ENCODE results near the gene TOX2. TPM values are rescaled to one million over a fixed set of nuclear protein-coding genes. Genes with fewer than 3 reads are reported as not detected.

TOX2 gene
- total RNA-seq, 1 donor, result 5.2 TPM

GRCh38 chr20:43895235-43895634, 19.4 kb upstream of the TOX2 start:
- TF ChIP-seq, protein P1, sequence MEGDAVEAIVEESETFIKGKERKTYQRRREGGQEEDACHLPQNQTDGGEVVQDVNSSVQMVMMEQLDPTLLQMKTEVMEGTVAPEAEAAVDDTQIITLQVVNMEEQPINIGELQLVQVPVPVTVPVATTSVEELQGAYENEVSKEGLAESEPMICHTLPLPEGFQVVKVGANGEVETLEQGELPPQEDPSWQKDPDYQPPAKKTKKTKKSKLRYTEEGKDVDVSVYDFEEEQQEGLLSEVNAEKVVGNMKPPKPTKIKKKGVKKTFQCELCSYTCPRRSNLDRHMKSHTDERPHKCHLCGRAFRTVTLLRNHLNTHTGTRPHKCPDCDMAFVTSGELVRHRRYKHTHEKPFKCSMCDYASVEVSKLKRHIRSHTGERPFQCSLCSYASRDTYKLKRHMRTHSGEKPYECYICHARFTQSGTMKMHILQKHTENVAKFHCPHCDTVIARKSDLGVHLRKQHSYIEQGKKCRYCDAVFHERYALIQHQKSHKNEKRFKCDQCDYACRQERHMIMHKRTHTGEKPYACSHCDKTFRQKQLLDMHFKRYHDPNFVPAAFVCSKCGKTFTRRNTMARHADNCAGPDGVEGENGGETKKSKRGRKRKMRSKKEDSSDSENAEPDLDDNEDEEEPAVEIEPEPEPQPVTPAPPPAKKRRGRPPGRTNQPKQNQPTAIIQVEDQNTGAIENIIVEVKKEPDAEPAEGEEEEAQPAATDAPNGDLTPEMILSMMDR (IDR thresholded peaks at IDR 0.05; ENCODE audit: insufficient read depth, low read length), result no peak
- peak; percentile 94 for DNase-seq (ENCODE audit: low read depth)
- no peak overlapping the region for H3K4me3 ChIP-seq (ENCODE audit: low read depth, low read length)

GRCh38 chr20:43899274-43900120, 15.2 kb upstream of the TOX2 start:
- TF ChIP-seq, protein P1 (IDR thresholded peaks at IDR 0.05; ENCODE audit: insufficient read depth, low read length), result no peak
- DNase-seq (ENCODE audit: low read depth), result no peak
- H3K4me3 ChIP-seq (ENCODE audit: low read depth, low read length), result no peak overlapping the region

- H3K4me3 ChIP-seq (ENCODE audit: low read depth, low read length), result no peak overlapping the region
- DNase-seq (ENCODE audit: low read depth), result peak; percentile 23
- TF ChIP-seq, protein P1 (IDR thresholded peaks at IDR 0.05; ENCODE audit: insufficient read depth, low read length), result no peak
These were observed 14.6 kb upstream of the TOX2 start for GRCh38 chr20:43900121-43900466.

DNA sequence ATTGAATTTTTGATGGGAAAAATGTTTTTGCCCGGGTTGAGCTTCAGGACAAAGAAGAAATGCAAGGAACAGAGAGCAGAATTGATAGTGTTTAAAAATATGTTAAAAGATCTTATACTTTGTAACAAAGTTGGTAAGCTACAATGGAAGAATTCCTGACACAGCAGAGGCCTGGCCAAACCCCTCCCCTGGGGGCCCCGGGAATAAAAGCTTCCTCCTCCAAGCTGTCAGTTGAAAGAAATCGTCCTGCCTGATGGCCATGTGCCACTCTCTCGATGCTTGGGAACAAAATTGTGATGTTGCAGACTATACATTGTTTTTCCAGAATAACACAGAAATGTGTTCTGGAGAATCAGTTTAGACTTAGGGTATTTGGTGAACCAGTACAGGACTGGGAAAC, 14.2 kb upstream of the TOX2 start:
- TF ChIP-seq, protein P1 (IDR thresholded peaks at IDR 0.05; ENCODE audit: insufficient read depth, low read length), result no peak
- DNase-seq (ENCODE audit: low read depth), result no peak

GRCh38 chr20:43901296-43901695, 13.4 kb upstream of the TOX2 start:
- no peak for DNase-seq (ENCODE audit: low read depth)
- TF ChIP-seq, protein P1 (IDR thresholded peaks at IDR 0.05; ENCODE audit: insufficient read depth, low read length), result no peak
- H3K4me3 ChIP-seq (ENCODE audit: low read depth, low read length), result no peak overlapping the region

More for the DNA sequence above, 14.2 kb upstream of the TOX2 start:
- no peak overlapping the region for H3K4me3 ChIP-seq (ENCODE audit: low read depth, low read length)

- no peak for DNase-seq (ENCODE audit: low read depth)
- no peak overlapping the region for H3K4me3 ChIP-seq (ENCODE audit: low read depth, low read length)
- TF ChIP-seq, protein P1 (IDR thresholded peaks at IDR 0.05; ENCODE audit: insufficient read depth, low read length), result no peak
These were observed 10.5 kb upstream of the TOX2 start for GRCh38 chr20:43903953-43904826.
